Glomerular visceral epithelial cell (primary cell): ENCODE measurements around the gene STEAP1B.

Experiments
- DNase-seq: peaks from one replicate; pipeline ENCODE4 v3.0.0-alpha.2; 2016; ENCODE audit errors: extremely low spot score

STEAP1B gene

GRCh38 chr7:22400936-22401553, 98.9 kb downstream of the STEAP1B start:
- no peak for DNase-seq

- DNase-seq = no peak
These were observed 99.7 kb downstream of the STEAP1B start for GRCh38 chr7:22400150-22400814.

- DNase-seq = no peak
These were observed 100.4 kb downstream of the STEAP1B start for GRCh38 chr7:22399546-22399945.

GRCh38 chr7:22399091-22399490, 100.9 kb downstream of the STEAP1B start:
- no peak for DNase-seq

GRCh38 chr7:22397981-22398380, 102.0 kb downstream of the STEAP1B start:
- no peak for DNase-seq

- no peak for DNase-seq
These were observed 104.8 kb downstream of the STEAP1B start for GRCh38 chr7:22395222-22395621.

- no peak for DNase-seq
These were observed 105.2 kb downstream of the STEAP1B start for GRCh38 chr7:22394739-22395138.

GRCh38 chr7:22393913-22394729, 105.9 kb downstream of the STEAP1B start:
- DNase-seq = no peak

GRCh38 chr7:22390516-22390915, 109.5 kb downstream of the STEAP1B start:
- no peak for DNase-seq

- no peak for DNase-seq
These were observed 110.1 kb downstream of the STEAP1B start for GRCh38 chr7:22389892-22390291.

GRCh38 chr7:22387583-22387982, 112.4 kb downstream of the STEAP1B start:
- DNase-seq = no peak

GRCh38 chr7:22386865-22387264, 113.1 kb downstream of the STEAP1B start:
- DNase-seq = no peak

- no peak for DNase-seq
These were observed 113.7 kb downstream of the STEAP1B start for GRCh38 chr7:22386206-22386858.

- DNase-seq = no peak
These were observed 114.7 kb downstream of the STEAP1B start for GRCh38 chr7:22385326-22385725.

GRCh38 chr7:22380333-22380732, 119.7 kb downstream of the STEAP1B start:
- no peak for DNase-seq

GRCh38 chr7:22378199-22378980, 121.6 kb downstream of the STEAP1B start:
- no peak for DNase-seq

GRCh38 chr7:22377703-22378102, 122.3 kb downstream of the STEAP1B start:
- DNase-seq = no peak

- no peak for DNase-seq
These were observed 124.5 kb downstream of the STEAP1B start for GRCh38 chr7:22375359-22376048.

GRCh38 chr7:22373911-22374310, 126.1 kb downstream of the STEAP1B start:
- no peak for DNase-seq

GRCh38 chr7:22373388-22373787, 126.6 kb downstream of the STEAP1B start:
- DNase-seq = no peak

GRCh38 chr7:22372863-22373262, 127.1 kb downstream of the STEAP1B start:
- DNase-seq = no peak
